Gastrocnemius medialis (tissue), 4 donors: ENCODE measurements around the gene AGTR1.

Experiments used
- POLR2A ChIP-seq, 2 donors: fragments of 450-650 bp; IDR thresholded peaks; one replicate each; pipeline ENCODE4 v1.6.1; 2017; ENCODE audit warnings: antibody characterized with exemption in 2 of 2, mild to moderate bottlenecking in 2 of 2, moderate library complexity in 2 of 2
- TF ChIP-seq, protein P1 (sequence below), 5 experiments: fragments of 450-650 bp in 3 of 5; fragments of 200-600 bp in 2 of 5; sonication (generic) in 2 of 5; IDR thresholded peaks in 4 of 5; conservative IDR thresholded peaks in 1 of 5; 1 replicate in 4 of 5; 2 replicates in 1 of 5; pipeline ENCODE4 v1.5.1; 2016 to 2019; ENCODE audit warnings: antibody characterized with exemption in 5 of 5, mild to moderate bottlenecking in 3 of 5, moderate library complexity in 3 of 5

- TF ChIP-seq, protein P1, sequence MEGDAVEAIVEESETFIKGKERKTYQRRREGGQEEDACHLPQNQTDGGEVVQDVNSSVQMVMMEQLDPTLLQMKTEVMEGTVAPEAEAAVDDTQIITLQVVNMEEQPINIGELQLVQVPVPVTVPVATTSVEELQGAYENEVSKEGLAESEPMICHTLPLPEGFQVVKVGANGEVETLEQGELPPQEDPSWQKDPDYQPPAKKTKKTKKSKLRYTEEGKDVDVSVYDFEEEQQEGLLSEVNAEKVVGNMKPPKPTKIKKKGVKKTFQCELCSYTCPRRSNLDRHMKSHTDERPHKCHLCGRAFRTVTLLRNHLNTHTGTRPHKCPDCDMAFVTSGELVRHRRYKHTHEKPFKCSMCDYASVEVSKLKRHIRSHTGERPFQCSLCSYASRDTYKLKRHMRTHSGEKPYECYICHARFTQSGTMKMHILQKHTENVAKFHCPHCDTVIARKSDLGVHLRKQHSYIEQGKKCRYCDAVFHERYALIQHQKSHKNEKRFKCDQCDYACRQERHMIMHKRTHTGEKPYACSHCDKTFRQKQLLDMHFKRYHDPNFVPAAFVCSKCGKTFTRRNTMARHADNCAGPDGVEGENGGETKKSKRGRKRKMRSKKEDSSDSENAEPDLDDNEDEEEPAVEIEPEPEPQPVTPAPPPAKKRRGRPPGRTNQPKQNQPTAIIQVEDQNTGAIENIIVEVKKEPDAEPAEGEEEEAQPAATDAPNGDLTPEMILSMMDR (IDR thresholded peaks at IDR 0.05 in 4 of 5, conservative IDR thresholded peaks at IDR 0.05 in 1 of 5): no peak
- no peak for TF ChIP-seq POLR2A (IDR thresholded peaks at IDR 0.05)
Measured at GRCh38 chr3:148750296-148750695, 52.6 kb downstream of the AGTR1 start.
